Stimulated activated CD8-positive, alpha-beta memory T cell treated with anti-CD3 and anti-CD28 coated beads, Interleukin-7, amount 100 ng/mL, for 48 hours (primary cell): ENCODE measurements around the gene KDM5B.

ENCODE experiments used
- DNase-seq, 2 donors: peaks; one replicate each; pipeline ENCODE4 v3.0.0-alpha.2; 2020; ENCODE audit warnings: low read depth in 1 of 2; ENCODE audit errors: extremely low read depth in 1 of 2

The KDM5B gene

GRCh38 chr1:202689082-202689481 lies 119.1 kb downstream of the KDM5B start:
- DNase-seq = no peak

- no peak for DNase-seq
Observed at GRCh38 chr1:202688401-202688800, 119.8 kb downstream of the KDM5B start.

GRCh38 chr1:202687798-202688197 lies 120.4 kb downstream of the KDM5B start:
- DNase-seq = no peak

- DNase-seq = no peak
Observed at GRCh38 chr1:202687370-202687769, 120.9 kb downstream of the KDM5B start.

- DNase-seq = no peak
Observed at GRCh38 chr1:202685641-202686040, 122.6 kb downstream of the KDM5B start.

GRCh38 chr1:202684716-202685115 lies 123.5 kb downstream of the KDM5B start:
- DNase-seq = no peak

GRCh38 chr1:202683029-202683428 lies 125.2 kb downstream of the KDM5B start:
- DNase-seq = no peak

GRCh38 chr1:202682477-202682876 lies 125.7 kb downstream of the KDM5B start:
- DNase-seq = no peak

- DNase-seq = no peak
Observed at GRCh38 chr1:202681736-202682420, 126.3 kb downstream of the KDM5B start.

- DNase-seq = no peak
Observed at GRCh38 chr1:202680586-202681352, 127.5 kb downstream of the KDM5B start.

GRCh38 chr1:202679406-202680177 lies 128.6 kb downstream of the KDM5B start:
- no peak for DNase-seq

- no peak for DNase-seq
Observed at GRCh38 chr1:202677433-202677832, 130.8 kb downstream of the KDM5B start.
